CD4-positive, alpha-beta T cell (primary cell): ENCODE data around the gene NLRP12. TPM values are rescaled to one million over a fixed set of nuclear protein-coding genes. Genes with fewer than 3 reads are reported as not detected.

Experiments used
- ATAC-seq: fragments of 200-7000 bp; cut with Tn5 transposase; one replicate; pipeline ENCODE4 v1.10.0; 2022; ENCODE audit warnings: mild to moderate bottlenecking; ENCODE audit not compliant: poor library complexity
- CTCF ChIA-PET: fragments of 350-600 bp; sonication (Branson Sonifier 250); formaldehyde crosslinking; loops from one replicate; lab custom pipeline; 2021; ENCODE audit warnings: antibody characterized with exemption, inconsistent platforms; lab: Charles Lee
- POLR2A ChIA-PET: fragments of 350-600 bp; sonication (Branson Sonifier 250); formaldehyde crosslinking; loops from one replicate; lab custom pipeline; 2021; ENCODE audit warnings: antibody characterized with exemption, inconsistent platforms; lab: Charles Lee
- DNase-seq, 14 experiments: peaks; one replicate each; pipeline ENCODE4 v3.0.0-alpha.2; 2013 to 2020; ENCODE audit warnings: mixed read lengths in 2 of 14
- H3K27ac ChIP-seq, 2 donors: one replicate each; pipeline versions ENCODE4 v1.5.1 to v1.7.0; 2013; ENCODE audit warnings: low read length in 2 of 2, low read depth in 1 of 2, mild to moderate bottlenecking in 1 of 2
- H3K27me3 ChIP-seq, 2 experiments: 1 replicate in 1 of 2; 2 replicates in 1 of 2; pipeline versions ENCODE4 v1.6.1 to v1.7.0; 2013; ENCODE audit warnings: low read length in 2 of 2, control low read depth in 1 of 2, mild to moderate bottlenecking in 1 of 2, moderate library complexity in 1 of 2; ENCODE audit not compliant: insufficient read depth in 2 of 2, control insufficient read depth in 1 of 2
- H3K36me3 ChIP-seq: one replicate; pipeline ENCODE4 v1.6.1; 2013; ENCODE audit warnings: low read length, control low read depth; ENCODE audit not compliant: insufficient read depth
- H3K4me1 ChIP-seq: one replicate; pipeline ENCODE4 v1.6.1; 2013; ENCODE audit warnings: low read length, control low read depth; ENCODE audit not compliant: insufficient read depth
- H3K4me3 ChIP-seq: one replicate; pipeline ENCODE4 v1.5.1; 2013; ENCODE audit warnings: mild to moderate bottlenecking, low read length, moderate library complexity
- H3K9me3 ChIP-seq, 2 experiments: 1 replicate in 1 of 2; 2 replicates in 1 of 2; pipeline versions ENCODE4 v1.6.1 to v1.7.0; 2013; ENCODE audit warnings: low read length in 2 of 2, mild to moderate bottlenecking in 2 of 2, control low read depth in 1 of 2, moderate library complexity in 1 of 2; ENCODE audit not compliant: control insufficient read depth in 1 of 2, insufficient read depth in 1 of 2
- H3K27ac Mint-ChIP-seq: one replicate; pipeline ENCODE4 v1.8.0; 2020; ENCODE audit warnings: mixed read lengths
- H3K27me3 Mint-ChIP-seq: one replicate; pipeline ENCODE4 v1.8.0; 2021; ENCODE audit warnings: mixed read lengths
- H3K36me3 Mint-ChIP-seq: one replicate; pipeline ENCODE4 v1.8.0; 2021; ENCODE audit warnings: low read depth, mixed read lengths
- H3K4me1 Mint-ChIP-seq: one replicate; pipeline ENCODE4 v1.8.0; 2021; ENCODE audit warnings: low read depth, mixed read lengths
- H3K4me3 Mint-ChIP-seq: one replicate; pipeline ENCODE4 v1.8.0; 2020; ENCODE audit warnings: mild to moderate bottlenecking, mixed read lengths
- H3K9me3 Mint-ChIP-seq: one replicate; pipeline ENCODE4 v1.8.0; 2020; ENCODE audit warnings: mixed read lengths
- intact Hi-C, 2 experiments: fragments of 100-400 bp; cut with DNase I in 1 of 2; cut with micrococcal nuclease in 1 of 2; formaldehyde crosslinking; loops; one replicate each; pipeline versions ENCODE4 v1.15.1 to v1.9.0; 2023 to 2025; cut with DNase I, micrococcal nuclease
- total RNA-seq, 174 experiments: library from RNA in 2 of 174; stranded (reverse) in 2 of 174; gene quantifications; one replicate each; pipeline ENCODE4 v1.2.3 and lab custom pipeline; 2021 to 2026
- TF ChIP-seq, protein P1 (sequence below): fragments of 200-600 bp; IDR thresholded peaks from one replicate; pipeline ENCODE4 v1.8.0; 2022; ENCODE audit warnings: antibody characterized with exemption, mild to moderate bottlenecking

NLRP12 gene
- total RNA-seq, 2 experiments from 2014 or later: 0.08 TPM; not detected in 1

DNA sequence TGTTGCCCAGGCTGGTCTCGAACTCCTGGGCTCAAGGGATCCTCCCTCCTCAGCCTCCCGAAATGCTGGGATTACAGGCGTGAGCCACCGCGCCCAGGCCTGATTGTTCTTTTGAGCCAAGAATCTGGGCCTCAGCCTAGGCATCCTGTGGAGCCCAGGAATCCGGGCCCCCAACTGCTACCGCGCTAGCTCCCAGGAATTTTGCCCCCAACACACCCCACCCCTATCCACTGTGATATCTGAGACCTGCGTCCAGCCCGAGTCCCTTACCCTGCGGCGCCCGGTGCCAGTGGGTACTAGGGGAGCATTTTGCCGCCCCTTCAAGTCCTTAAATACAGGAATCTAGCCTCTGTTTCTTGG, 42.7 kb upstream of the NLRP12 start:
- Mint-ChIP-seq H3K9me3 (no peaks in the 10 kb centered on the region), H3K27me3 (no peaks in the 10 kb centered on the region), H3K4me3 (peak overlapping the region; percentile 99), H3K27ac (peak overlapping the region; percentile 99), H3K4me1 (peaks cover 45% of the 10 kb centered on the region), H3K36me3 (peaks cover 34% of the 10 kb centered on the region)
- POLR2A ChIA-PET: interaction anchor here (0.6 to 3.8 kb wide), 15 partner anchors 8 to 1677 kb away, joined by 3 to 71 read pairs (median 4); partner anchors contain the start of genes LENG8, MBOAT7, PPP2R1A and PRKCG
- Histone ChIP-seq H3K36me3 (peaks cover 6% of the 10 kb centered on the region), H3K4me3 (peak overlapping the region; percentile 100), H3K27me3 (no peaks in the 10 kb centered on the region), H3K9me3 (no peaks in the 10 kb centered on the region), H3K27ac (peak overlapping the region; percentile 95 to 100), H3K4me1 (peaks cover 53% of the 10 kb centered on the region)
- intact Hi-C loops: loop anchor here (1.0 to 10.0 kb wide), 9 partner anchors 15 to 598 kb away; partner anchors contain the start of genes LENG9 (in 2 of the 2), NDUFA3 (in 2 of the 2), OSCAR (in 1 of the 2) and PRKCG (in 1 of the 2)
- no peak for ATAC-seq
- TF ChIP-seq, protein P1, sequence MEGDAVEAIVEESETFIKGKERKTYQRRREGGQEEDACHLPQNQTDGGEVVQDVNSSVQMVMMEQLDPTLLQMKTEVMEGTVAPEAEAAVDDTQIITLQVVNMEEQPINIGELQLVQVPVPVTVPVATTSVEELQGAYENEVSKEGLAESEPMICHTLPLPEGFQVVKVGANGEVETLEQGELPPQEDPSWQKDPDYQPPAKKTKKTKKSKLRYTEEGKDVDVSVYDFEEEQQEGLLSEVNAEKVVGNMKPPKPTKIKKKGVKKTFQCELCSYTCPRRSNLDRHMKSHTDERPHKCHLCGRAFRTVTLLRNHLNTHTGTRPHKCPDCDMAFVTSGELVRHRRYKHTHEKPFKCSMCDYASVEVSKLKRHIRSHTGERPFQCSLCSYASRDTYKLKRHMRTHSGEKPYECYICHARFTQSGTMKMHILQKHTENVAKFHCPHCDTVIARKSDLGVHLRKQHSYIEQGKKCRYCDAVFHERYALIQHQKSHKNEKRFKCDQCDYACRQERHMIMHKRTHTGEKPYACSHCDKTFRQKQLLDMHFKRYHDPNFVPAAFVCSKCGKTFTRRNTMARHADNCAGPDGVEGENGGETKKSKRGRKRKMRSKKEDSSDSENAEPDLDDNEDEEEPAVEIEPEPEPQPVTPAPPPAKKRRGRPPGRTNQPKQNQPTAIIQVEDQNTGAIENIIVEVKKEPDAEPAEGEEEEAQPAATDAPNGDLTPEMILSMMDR: no peak
- DNase-seq: no peak
- CTCF ChIA-PET: interaction anchor here (1.0 to 3.0 kb wide), 4 partner anchors 15 to 157 kb away, joined by 3 to 17 read pairs (median 4); partner anchors contain the start of gene PRKCG

DNA sequence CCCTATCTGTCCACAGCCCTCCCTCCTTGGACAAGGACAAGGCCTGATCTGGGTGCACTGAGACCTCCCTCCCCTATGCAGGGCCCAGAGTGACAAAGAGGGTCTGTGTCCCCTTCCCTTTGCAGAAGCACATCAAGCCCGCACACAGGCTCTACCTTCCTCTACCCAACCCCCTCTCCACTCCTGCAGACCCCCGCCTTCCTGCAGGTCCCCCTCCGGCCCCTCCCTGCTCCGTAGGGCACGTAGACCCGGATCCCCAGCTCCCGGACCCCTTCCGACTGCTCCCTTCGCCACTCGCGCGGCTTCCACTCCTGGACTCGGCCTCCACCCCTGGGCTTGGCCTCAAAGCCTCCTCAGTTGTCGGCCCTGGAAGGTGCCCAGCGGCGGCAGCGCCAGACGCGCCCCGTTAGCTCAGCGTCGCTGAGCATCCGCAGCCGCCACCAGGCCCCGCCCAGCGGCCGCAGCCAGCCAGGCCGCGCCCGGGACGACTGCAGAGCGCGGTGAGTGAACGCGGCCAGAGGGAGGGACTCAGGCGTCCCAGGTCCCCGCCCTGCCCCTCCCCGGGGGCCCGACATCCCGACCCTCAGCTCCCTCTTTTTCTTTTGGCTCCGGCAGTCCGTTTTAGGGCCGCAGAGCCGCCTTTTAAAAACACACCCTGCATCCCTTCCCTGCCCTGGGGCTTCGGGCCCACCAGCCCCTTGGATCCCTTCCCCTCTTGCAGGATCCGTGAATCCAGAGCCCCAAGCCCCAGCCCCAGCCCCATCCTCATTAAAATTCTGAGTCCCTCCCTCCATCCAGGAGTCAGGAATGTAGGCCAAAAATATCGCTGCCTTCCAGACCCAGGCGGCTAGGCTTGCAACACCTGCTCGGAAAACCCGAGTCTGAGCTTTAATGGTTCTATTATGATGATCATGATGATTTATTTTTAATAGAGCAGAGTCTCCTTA, 42.1 kb upstream of the NLRP12 start:
- intact Hi-C loops: loop anchor here (2.0 to 10.0 kb wide), 8 partner anchors 17 to 599 kb away; partner anchors contain the start of genes LENG9 (in 2 of the 2), NDUFA3 (in 2 of the 2), OSCAR (in 1 of the 2) and PRKCG (in 1 of the 2)
- TF ChIP-seq, protein P1: no peak
- Mint-ChIP-seq H3K9me3 (no peaks in the 10 kb centered on the region), H3K4me1 (peaks cover 39% of the 10 kb centered on the region), H3K27me3 (no peaks in the 10 kb centered on the region), H3K36me3 (peaks cover 29% of the 10 kb centered on the region), H3K4me3 (peak overlapping the region; percentile 99), H3K27ac (peak overlapping the region; percentile 99)
- CTCF ChIA-PET: interaction anchor here (0.8 to 3.0 kb wide), 6 partner anchors 16 to 302 kb away, joined by 3 to 17 read pairs (median 3); partner anchors contain the start of gene PRKCG
- POLR2A ChIA-PET: interaction anchor here (0.8 to 3.8 kb wide), 8 partner anchors 9 to 271 kb away, joined by 3 to 71 read pairs (median 4); partner anchors contain the start of genes CNOT3 and PRKCG
- ATAC-seq (peak; percentile 9), DNase-seq (peak; percentile 27 to 91 (median 67))
- no peaks in the 10 kb centered on the region for H3K27me3 ChIP-seq
- peaks cover 6% of the 10 kb centered on the region for H3K36me3 ChIP-seq
- H3K4me3 ChIP-seq: peak overlapping the region; percentile 100
- no peaks in the 10 kb centered on the region for H3K9me3 ChIP-seq
- H3K27ac ChIP-seq: peak overlapping the region; percentile 95 to 100
- H3K4me1 ChIP-seq: peaks cover 48% of the 10 kb centered on the region

DNA sequence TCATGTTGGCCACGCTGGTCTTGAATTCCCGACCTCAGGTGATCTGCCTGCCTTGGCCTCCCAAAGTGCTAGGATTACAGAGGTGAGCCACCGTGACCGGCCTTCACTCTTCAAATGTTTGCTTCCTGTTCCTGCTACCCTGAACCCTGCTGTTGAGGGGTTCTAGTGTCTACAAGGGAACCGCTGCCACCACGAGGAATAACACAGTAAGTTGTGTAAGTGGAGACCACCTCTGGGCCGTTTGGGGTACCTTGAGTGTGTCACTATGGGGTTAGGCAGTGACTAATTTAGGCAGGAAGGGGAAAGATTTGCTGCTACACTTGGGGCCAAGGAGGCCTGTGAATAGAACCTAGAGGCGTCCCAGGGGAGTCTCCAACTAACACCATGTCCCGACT, 41.4 kb upstream of the NLRP12 start:
- Mint-ChIP-seq H3K36me3 (peaks cover 22% of the 10 kb centered on the region), H3K27ac (peak overlapping the region; percentile 99), H3K27me3 (no peaks in the 10 kb centered on the region), H3K9me3 (no peaks in the 10 kb centered on the region), H3K4me1 (peaks cover 32% of the 10 kb centered on the region), H3K4me3 (peak overlapping the region; percentile 78)
- Histone ChIP-seq H3K4me3 (peak overlapping the region; percentile 100), H3K4me1 (peaks cover 41% of the 10 kb centered on the region), H3K9me3 (no peaks in the 10 kb centered on the region), H3K36me3 (peaks cover 3% of the 10 kb centered on the region), H3K27me3 (no peaks in the 10 kb centered on the region), H3K27ac (peak overlapping the region; percentile 74 to 95)
- ChIA-PET POLR2A (interaction anchor here (0.8 to 3.8 kb wide), 5 partner anchors 9 to 271 kb away, joined by 3 to 71 read pairs (median 8); partner anchors contain the start of genes CNOT3 and PRKCG), CTCF (interaction anchor here (1.0 kb wide), 1 partner anchor 22 kb away, joined by 3 read pairs; no protein-coding TSS in a partner anchor)
- intact Hi-C loops: loop anchor here (2.0 to 10.0 kb wide), 7 partner anchors 17 to 599 kb away; partner anchors contain the start of genes LENG9 (in 2 of the 2), NDUFA3 (in 1 of the 2), OSCAR (in 1 of the 2) and PRKCG (in 1 of the 2)
- DNase-seq: peak in 1 of 14 experiments; percentile 12
- TF ChIP-seq, protein P1: no peak
- no peak for ATAC-seq
